Esophagus squamous epithelium (tissue), 5 donors: Measurements from ENCODE around the gene TESMIN. TPM values are rescaled to one million over a fixed set of nuclear protein-coding genes. Genes with fewer than 3 reads are reported as not detected.

Experiments
- DNase-seq: peaks from one replicate; lab custom pipeline; 2025; lab: John Stamatoyannopoulos, UW
- H3K27ac ChIP-seq, 4 donors: fragments of 200-600 bp; sonication (generic); one replicate each; pipeline ENCODE4 v1.5.1; 2016 to 2019; ENCODE audit warnings: mild to moderate bottlenecking in 1 of 4
- H3K27me3 ChIP-seq, 4 donors: fragments of 200-600 bp; sonication (generic); 1 replicate in 3 of 4; 2 replicates in 1 of 4; pipeline versions ENCODE4 v1.5.1 to v1.6.0; 2017 to 2021; ENCODE audit warnings: antibody characterized with exemption in 1 of 4
- H3K36me3 ChIP-seq, 3 donors: fragments of 200-600 bp; sonication (generic); one replicate each; pipeline ENCODE4 v1.5.1; 2016 to 2019
- H3K4me1 ChIP-seq, 3 donors: fragments of 200-600 bp; sonication (generic); one replicate each; pipeline ENCODE4 v1.5.1; 2017 to 2019
- H3K4me3 ChIP-seq, 4 donors: fragments of 200-600 bp; sonication (generic); 1 replicate in 3 of 4; 2 replicates in 1 of 4; pipeline ENCODE4 v1.5.1; 2016 to 2019; ENCODE audit warnings: mild to moderate bottlenecking in 2 of 4, moderate library complexity in 1 of 4
- H3K9me3 ChIP-seq, 3 donors: fragments of 200-600 bp; sonication (generic); one replicate each; pipeline ENCODE4 v1.5.1; 2016 to 2019
- POLR2A ChIP-seq, 4 donors: fragments of 450-650 bp; IDR thresholded peaks; one replicate each; pipeline ENCODE4 v1.6.1; 2017; ENCODE audit warnings: antibody characterized with exemption in 4 of 4, mild to moderate bottlenecking in 4 of 4, moderate library complexity in 3 of 4
- WGBS, 2 donors: methylation state at CpG; one replicate each; pipeline ENCODE4 v1.1.5; 2018; 5-methylcytosine and 5-hydroxymethylcytosine counted together
- intact Hi-C: fragments of 100-400 bp; cut with DNase I; formaldehyde crosslinking; loops from one replicate; pipeline ENCODE4 v1.15.0; 2022
- total RNA-seq, 4 donors: library from RNA; depleted of rRNA; stranded (reverse); fragments of >200 nt; gene quantifications; one replicate each; pipeline ENCODE4 v1.1.0, GENCODE V29; 2016
- TF ChIP-seq, protein P1 (sequence below), 6 experiments: fragments of 450-650 bp in 4 of 6; fragments of 200-600 bp in 2 of 6; sonication (generic) in 2 of 6; IDR thresholded peaks; one replicate each; pipeline ENCODE4 v1.5.1; 2016 to 2019; ENCODE audit warnings: antibody characterized with exemption in 6 of 6, mild to moderate bottlenecking in 4 of 6, moderate library complexity in 4 of 6
- donor health status: DM: yes; HTN: yes; CAD: no.

TESMIN gene
- total RNA-seq, 4 donors from 2014 or later: 3.1 to 5.3 (median 4.4) TPM

DNA sequence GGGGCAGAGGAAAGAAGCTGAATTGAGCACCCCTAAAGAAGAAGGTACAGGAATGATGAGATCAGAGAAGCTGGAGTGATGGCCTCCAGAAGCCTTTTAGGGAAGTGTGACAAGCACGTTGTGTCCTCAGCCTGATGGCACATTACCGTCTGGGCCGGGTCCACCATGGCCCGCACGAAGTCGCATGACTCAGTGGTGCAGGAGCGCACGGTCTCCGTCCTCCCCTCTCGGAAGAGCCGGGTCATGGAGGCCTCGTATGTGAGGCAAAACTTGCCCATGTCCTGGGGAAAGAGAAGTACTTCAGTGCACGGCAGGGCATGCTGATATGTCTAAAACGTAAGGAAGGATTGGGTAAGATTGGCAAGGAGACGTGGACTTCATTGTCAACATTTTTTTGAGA lies 11.2 kb upstream of the TESMIN start:
- TF ChIP-seq POLR2A (IDR thresholded peaks at IDR 0.05): no peak
- TF ChIP-seq, protein P1, sequence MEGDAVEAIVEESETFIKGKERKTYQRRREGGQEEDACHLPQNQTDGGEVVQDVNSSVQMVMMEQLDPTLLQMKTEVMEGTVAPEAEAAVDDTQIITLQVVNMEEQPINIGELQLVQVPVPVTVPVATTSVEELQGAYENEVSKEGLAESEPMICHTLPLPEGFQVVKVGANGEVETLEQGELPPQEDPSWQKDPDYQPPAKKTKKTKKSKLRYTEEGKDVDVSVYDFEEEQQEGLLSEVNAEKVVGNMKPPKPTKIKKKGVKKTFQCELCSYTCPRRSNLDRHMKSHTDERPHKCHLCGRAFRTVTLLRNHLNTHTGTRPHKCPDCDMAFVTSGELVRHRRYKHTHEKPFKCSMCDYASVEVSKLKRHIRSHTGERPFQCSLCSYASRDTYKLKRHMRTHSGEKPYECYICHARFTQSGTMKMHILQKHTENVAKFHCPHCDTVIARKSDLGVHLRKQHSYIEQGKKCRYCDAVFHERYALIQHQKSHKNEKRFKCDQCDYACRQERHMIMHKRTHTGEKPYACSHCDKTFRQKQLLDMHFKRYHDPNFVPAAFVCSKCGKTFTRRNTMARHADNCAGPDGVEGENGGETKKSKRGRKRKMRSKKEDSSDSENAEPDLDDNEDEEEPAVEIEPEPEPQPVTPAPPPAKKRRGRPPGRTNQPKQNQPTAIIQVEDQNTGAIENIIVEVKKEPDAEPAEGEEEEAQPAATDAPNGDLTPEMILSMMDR (IDR thresholded peaks at IDR 0.05): no peak
- H3K27ac ChIP-seq: no peak overlapping the region
- no peak overlapping the region for H3K4me3 ChIP-seq
- 81 to 86% methylated on average over 13 to 15 of the region's 15 CpGs for WGBS, 2 donors
- intact Hi-C loops: no loop called here
- H3K4me1 ChIP-seq: no peaks in the 10 kb centered on the region
- H3K27me3 ChIP-seq: no peaks in the 10 kb centered on the region
- DNase-seq: no peak
- H3K36me3 ChIP-seq: peaks cover 31 to 100% (median 59%) of the 10 kb centered on the region in 3 donors
- no peaks in the 10 kb centered on the region for H3K9me3 ChIP-seq

- no peak overlapping the region for H3K27ac ChIP-seq
- H3K36me3 ChIP-seq: peaks cover 37 to 100% (median 65%) of the 10 kb centered on the region in 3 donors
- DNase-seq: no peak
- intact Hi-C loops: no loop called here
- H3K9me3 ChIP-seq: no peaks in the 10 kb centered on the region
- TF ChIP-seq POLR2A (IDR thresholded peaks at IDR 0.05): no peak
- TF ChIP-seq, protein P1 (IDR thresholded peaks at IDR 0.05): no peak
- no peaks in the 10 kb centered on the region for H3K4me1 ChIP-seq
- H3K4me3 ChIP-seq: no peak overlapping the region
- 85 to 90% methylated on average over 5 of the region's 12 CpGs for WGBS, 2 donors
- H3K27me3 ChIP-seq: no peaks in the 10 kb centered on the region
These were observed 10.5 kb upstream of the TESMIN start for GRCh38 chr11:68761801-68762200.

- Histone ChIP-seq H3K4me3 (no peak overlapping the region), H3K36me3 (peaks cover 42 to 100% (median 59%) of the 10 kb centered on the region in 3 donors), H3K4me1 (no peaks in the 10 kb centered on the region), H3K27ac (no peak overlapping the region), H3K9me3 (no peaks in the 10 kb centered on the region), H3K27me3 (no peaks in the 10 kb centered on the region)
- intact Hi-C loops: no loop called here
- WGBS, 2 donors: 88% methylated on average over 12 to 14 of the region's 15 CpGs
- no peak for DNase-seq
- no peak for TF ChIP-seq POLR2A (IDR thresholded peaks at IDR 0.05)
These were observed 8.7 kb upstream of the TESMIN start for GRCh38 chr11:68759991-68760390.

DNA sequence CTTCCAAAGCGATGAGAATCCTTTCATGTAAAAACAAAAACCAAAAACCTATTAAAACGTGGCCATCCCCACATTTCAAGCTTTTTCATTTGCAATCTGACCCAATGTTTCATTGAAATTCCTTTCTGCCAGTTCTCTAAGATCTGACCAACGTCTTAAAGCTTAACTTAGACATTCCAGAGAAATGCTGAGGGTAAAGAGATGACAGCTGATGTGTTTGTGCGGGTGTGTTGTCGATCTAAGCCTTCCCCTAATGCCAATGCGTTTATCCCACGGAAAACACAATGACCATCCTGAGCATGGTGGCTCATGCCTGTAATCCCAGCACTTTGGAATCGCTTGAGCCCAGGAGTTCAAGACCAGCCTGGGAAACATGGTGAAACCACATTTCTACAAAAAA lies 6.4 kb upstream of the TESMIN start:
- Histone ChIP-seq H3K27ac (no peak overlapping the region), H3K4me1 (no peaks in the 10 kb centered on the region), H3K4me3 (no peak overlapping the region), H3K9me3 (no peaks in the 10 kb centered on the region), H3K27me3 (no peaks in the 10 kb centered on the region), H3K36me3 (peaks cover 32 to 86% (median 53%) of the 10 kb centered on the region in 3 donors)
- WGBS, 2 donors: 77 to 84% methylated on average over 8 of the region's 8 CpGs
- DNase-seq: no peak
- TF ChIP-seq, protein P1 (IDR thresholded peaks at IDR 0.05): no peak
- no peak for TF ChIP-seq POLR2A (IDR thresholded peaks at IDR 0.05)
- intact Hi-C loops: no loop called here

GRCh38 chr11:68756171-68756766 lies 4.9 kb upstream of the TESMIN start:
- Histone ChIP-seq H3K27ac (no peak overlapping the region), H3K4me1 (peaks cover 5 to 9% (median 8%) of the 10 kb centered on the region in 3 donors), H3K4me3 (no peak overlapping the region), H3K27me3 (no peaks in the 10 kb centered on the region), H3K9me3 (no peaks in the 10 kb centered on the region), H3K36me3 (peaks cover 19 to 72% (median 40%) of the 10 kb centered on the region in 3 donors)
- TF ChIP-seq, protein P1 (IDR thresholded peaks at IDR 0.05): no peak
- 85 to 89% methylated on average over 10 to 12 of the region's 12 CpGs for WGBS, 2 donors
- intact Hi-C loops: no loop called here
- no peak for DNase-seq
